ENCODE measurements around the gene COQ9. TPM values are rescaled to one million over a fixed set of nuclear protein-coding genes. Genes with fewer than 3 reads are reported as not detected.

Gene COQ9
- total RNA-seq, 4 donors from 2014 or later, result 11.5 to 39.1 (median 23.6) TPM

DNA sequence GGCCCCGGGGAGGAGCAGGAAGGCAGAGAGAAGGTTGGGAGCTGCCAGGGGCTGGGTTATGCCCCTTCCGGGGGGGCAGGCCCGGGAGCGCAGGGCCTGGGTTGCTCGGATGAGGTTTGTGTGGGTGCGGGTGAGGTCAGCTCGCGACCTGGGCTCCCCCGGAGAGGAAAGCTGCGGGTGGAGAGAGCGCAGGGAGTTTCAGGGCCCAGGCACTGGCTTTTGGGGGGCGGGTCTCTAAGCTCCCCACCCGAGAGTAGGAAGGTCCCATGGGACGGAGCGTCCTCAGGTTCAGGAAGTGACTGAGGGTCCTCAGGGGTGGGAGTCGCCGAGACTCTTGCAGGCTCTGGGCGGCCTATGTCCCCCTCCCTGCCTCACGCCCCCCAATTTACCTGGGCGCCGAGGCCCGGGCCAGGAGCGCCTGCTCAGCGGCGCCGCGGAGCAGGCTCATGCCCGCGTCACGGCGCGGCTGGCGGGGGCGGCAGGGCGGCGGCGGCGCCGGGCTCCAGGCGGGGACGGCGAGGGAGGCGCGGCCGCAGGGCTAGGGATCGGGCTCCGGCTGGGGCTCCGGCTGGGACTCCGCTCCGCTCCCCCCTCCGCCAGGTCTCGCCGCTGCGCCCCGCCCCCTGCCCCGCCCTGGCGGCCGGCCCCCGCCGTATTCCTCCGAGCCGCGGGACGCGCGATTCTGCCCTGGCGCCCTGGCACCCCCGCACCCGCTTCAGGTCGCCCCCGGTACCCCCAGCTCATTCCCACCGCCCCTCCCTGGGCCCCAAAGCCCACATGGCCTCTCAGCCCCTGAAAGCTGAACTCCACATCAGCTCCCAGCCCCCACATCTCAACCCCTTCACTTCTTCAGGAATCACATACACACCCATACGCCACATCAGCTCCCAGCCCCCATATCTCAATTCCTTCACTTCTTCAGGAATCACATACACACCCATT lies 38.9 kb downstream of the COQ9 start, which contains the start of gene DOK4:
Gene DOK4 (minus strand): TSS at position 578 of the 942 bp plus-strand sequence. CDS start 6,986 bp downstream, outside the sequence.
- intact Hi-C loops (cut with DNase I; ENCODE audit: low total_unique reads), result no loop called here
- TF ChIP-seq, protein P1, sequence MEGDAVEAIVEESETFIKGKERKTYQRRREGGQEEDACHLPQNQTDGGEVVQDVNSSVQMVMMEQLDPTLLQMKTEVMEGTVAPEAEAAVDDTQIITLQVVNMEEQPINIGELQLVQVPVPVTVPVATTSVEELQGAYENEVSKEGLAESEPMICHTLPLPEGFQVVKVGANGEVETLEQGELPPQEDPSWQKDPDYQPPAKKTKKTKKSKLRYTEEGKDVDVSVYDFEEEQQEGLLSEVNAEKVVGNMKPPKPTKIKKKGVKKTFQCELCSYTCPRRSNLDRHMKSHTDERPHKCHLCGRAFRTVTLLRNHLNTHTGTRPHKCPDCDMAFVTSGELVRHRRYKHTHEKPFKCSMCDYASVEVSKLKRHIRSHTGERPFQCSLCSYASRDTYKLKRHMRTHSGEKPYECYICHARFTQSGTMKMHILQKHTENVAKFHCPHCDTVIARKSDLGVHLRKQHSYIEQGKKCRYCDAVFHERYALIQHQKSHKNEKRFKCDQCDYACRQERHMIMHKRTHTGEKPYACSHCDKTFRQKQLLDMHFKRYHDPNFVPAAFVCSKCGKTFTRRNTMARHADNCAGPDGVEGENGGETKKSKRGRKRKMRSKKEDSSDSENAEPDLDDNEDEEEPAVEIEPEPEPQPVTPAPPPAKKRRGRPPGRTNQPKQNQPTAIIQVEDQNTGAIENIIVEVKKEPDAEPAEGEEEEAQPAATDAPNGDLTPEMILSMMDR (IDR thresholded peaks at IDR 0.05), result no peak
- TF ChIP-seq POLR2A (IDR thresholded peaks at IDR 0.05), result peak; percentile 12 to 58
- H3K9me3 ChIP-seq, result no peaks in the 10 kb centered on the region
- H3K4me1 ChIP-seq, result peaks cover 0 to 14% of the 10 kb centered on the region in 2 donors
- H3K4me3 ChIP-seq, result peak within 1 kb of the TSS; percentile 70 to 90
- peak within 1 kb of the TSS; percentile 73 to 87 for H3K27ac ChIP-seq
- peak; percentile 74 to 86 for DNase-seq
- no peaks in the 10 kb centered on the region for H3K36me3 ChIP-seq
- H3K27me3 ChIP-seq, result no peaks in the 10 kb centered on the region

DNA sequence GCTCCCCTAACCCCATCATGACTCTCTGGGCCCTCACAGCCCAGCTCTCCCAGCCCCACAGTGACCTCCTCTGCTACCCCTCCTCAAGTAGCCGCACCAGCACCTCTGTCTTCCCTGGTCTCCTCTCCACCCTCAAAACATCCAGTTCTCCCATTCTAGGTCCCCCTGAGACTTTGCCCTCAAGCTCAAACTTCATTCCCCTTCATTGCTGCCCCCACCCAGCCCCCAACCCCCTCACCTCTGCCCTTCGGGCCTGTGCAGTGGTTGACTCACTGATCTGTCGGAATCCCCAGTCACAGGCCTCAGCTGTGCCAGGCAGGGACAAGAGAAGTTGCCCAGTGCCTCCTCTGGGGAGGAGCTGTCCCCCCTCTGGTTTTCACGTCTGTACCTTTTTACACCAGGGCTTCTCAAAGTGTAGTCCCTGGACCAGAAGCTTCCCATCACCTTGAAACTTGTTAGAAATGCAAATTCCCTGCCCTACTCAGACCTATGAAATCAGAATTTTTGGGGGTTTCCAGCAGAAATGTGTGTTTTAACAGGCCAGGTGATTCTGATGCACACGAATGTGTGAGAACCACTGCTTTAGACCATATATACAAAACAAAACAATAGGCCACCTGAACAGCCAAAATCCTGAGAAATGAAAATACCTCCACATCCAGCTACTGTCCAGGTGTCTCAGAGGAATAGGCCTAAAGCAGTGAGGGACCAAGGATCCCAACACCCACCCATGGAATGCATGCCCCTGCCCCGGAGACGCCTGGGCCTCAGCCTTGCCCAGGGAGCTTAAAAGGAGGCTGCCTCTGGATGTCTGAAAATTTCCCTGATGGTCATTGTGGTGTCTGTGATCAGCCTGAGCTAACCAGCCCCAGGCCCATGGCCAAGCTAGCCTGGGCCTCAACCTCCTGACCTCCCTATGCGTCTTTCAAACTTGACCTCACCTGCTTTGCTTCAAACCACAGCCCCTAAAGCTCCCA lies 39.9 kb downstream of the COQ9 start:
- TF ChIP-seq POLR2A (IDR thresholded peaks at IDR 0.05), result no peak
- TF ChIP-seq, protein P1 (IDR thresholded peaks at IDR 0.05), result no peak
- Histone ChIP-seq H3K27ac (peak overlapping the region; percentile 73 to 87), H3K9me3 (no peaks in the 10 kb centered on the region), H3K4me3 (peak overlapping the region; percentile 70 to 90), H3K36me3 (no peaks in the 10 kb centered on the region), H3K4me1 (peaks cover 0 to 14% of the 10 kb centered on the region in 2 donors), H3K27me3 (no peaks in the 10 kb centered on the region)
- DNase-seq, result no peak
- intact Hi-C loops (cut with DNase I; ENCODE audit: low total_unique reads), result no loop called here

GRCh38 chr16:57489229-57489628 lies 42.0 kb downstream of the COQ9 start:
- Histone ChIP-seq H3K9me3 (no peaks in the 10 kb centered on the region), H3K4me3 (no peak overlapping the region), H3K36me3 (no peaks in the 10 kb centered on the region), H3K27me3 (no peaks in the 10 kb centered on the region), H3K27ac (no peak overlapping the region), H3K4me1 (peaks cover 0 to 14% of the 10 kb centered on the region in 2 donors)
- no peak for TF ChIP-seq POLR2A (IDR thresholded peaks at IDR 0.05)
- TF ChIP-seq, protein P1 (IDR thresholded peaks at IDR 0.05), result no peak
- intact Hi-C loops (cut with DNase I; ENCODE audit: low total_unique reads), result no loop called here
- DNase-seq, result no peak

GRCh38 chr16:57493767-57494166 lies 46.5 kb downstream of the COQ9 start:
- H3K4me3 ChIP-seq, result no peak overlapping the region
- no peaks in the 10 kb centered on the region for H3K4me1 ChIP-seq
- DNase-seq, result no peak
- TF ChIP-seq, protein P1 (IDR thresholded peaks at IDR 0.05), result no peak
- no peak for TF ChIP-seq POLR2A (IDR thresholded peaks at IDR 0.05)
- no peaks in the 10 kb centered on the region for H3K9me3 ChIP-seq
- intact Hi-C loops (cut with DNase I; ENCODE audit: low total_unique reads), result no loop called here
- no peak overlapping the region for H3K27ac ChIP-seq
- H3K27me3 ChIP-seq, result no peaks in the 10 kb centered on the region
- H3K36me3 ChIP-seq, result no peaks in the 10 kb centered on the region
